ENCODE data around the gene RPS14. TPM values are rescaled to one million over a fixed set of nuclear protein-coding genes. Genes with fewer than 3 reads are reported as not detected.
A peak's percentile ranks its signal among the peaks of the same experiment; 100 is the strongest.

The RPS14 gene
- total and polyA plus RNA-seq, 9 of the 15 experiments (the other 6 are each of a cell fraction or from before 2014, with no cell fraction given), result 1,824 to 5,983 (median 3,017) TPM

DNA sequence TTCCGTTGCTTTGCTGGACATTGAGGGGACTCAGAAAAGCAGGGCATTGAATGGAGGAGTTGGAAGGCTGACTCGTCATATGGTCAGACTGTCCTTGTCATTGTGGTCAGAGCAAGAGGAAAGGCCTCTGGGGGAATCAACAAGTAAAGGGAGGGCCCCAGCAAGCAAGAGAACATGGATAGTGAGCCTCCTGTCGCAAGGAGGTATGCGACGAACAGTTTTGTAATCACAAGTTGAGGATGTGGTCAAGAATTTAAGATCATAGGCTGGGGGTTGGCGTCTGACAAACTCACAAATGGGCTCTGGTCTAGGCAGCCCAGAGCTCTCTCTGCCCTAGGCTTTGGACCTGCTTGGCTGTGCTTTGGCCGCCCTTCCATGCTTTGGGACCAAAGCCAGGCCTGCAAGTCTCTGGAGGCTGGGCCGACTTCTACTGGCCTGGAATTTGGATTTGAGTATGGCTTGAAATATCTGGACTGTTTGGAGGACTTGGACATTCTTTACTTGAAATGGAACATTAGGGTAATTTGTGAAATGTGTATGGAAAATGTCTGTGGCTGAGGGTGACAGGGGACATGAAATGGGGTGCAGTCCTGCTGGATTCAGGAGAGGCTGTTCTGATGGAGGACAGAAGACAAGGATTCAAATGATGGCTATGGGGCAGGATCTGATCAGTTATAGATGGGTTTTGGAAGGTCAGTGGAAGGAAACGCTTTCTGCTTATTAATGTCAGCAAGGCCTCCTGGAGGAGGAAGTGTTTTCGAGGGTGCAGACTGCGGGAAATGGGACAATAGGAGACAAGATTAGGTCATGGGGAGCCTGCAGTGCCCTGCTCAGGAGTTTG is 39.2 kb upstream of the RPS14 start (continued):
- TF ChIP-seq TEAD4 (IDR thresholded peaks at IDR 0.05; ENCODE audit: low read length), result peak; percentile 29; the same call in 1 of the 2 replicates
- no peak for TF ChIP-seq TEAD4 (CRISPR knock-in tag; IDR thresholded peaks at IDR 0.05; ENCODE audit: borderline replicate concordance)
- TF ChIP-seq, protein P1, sequence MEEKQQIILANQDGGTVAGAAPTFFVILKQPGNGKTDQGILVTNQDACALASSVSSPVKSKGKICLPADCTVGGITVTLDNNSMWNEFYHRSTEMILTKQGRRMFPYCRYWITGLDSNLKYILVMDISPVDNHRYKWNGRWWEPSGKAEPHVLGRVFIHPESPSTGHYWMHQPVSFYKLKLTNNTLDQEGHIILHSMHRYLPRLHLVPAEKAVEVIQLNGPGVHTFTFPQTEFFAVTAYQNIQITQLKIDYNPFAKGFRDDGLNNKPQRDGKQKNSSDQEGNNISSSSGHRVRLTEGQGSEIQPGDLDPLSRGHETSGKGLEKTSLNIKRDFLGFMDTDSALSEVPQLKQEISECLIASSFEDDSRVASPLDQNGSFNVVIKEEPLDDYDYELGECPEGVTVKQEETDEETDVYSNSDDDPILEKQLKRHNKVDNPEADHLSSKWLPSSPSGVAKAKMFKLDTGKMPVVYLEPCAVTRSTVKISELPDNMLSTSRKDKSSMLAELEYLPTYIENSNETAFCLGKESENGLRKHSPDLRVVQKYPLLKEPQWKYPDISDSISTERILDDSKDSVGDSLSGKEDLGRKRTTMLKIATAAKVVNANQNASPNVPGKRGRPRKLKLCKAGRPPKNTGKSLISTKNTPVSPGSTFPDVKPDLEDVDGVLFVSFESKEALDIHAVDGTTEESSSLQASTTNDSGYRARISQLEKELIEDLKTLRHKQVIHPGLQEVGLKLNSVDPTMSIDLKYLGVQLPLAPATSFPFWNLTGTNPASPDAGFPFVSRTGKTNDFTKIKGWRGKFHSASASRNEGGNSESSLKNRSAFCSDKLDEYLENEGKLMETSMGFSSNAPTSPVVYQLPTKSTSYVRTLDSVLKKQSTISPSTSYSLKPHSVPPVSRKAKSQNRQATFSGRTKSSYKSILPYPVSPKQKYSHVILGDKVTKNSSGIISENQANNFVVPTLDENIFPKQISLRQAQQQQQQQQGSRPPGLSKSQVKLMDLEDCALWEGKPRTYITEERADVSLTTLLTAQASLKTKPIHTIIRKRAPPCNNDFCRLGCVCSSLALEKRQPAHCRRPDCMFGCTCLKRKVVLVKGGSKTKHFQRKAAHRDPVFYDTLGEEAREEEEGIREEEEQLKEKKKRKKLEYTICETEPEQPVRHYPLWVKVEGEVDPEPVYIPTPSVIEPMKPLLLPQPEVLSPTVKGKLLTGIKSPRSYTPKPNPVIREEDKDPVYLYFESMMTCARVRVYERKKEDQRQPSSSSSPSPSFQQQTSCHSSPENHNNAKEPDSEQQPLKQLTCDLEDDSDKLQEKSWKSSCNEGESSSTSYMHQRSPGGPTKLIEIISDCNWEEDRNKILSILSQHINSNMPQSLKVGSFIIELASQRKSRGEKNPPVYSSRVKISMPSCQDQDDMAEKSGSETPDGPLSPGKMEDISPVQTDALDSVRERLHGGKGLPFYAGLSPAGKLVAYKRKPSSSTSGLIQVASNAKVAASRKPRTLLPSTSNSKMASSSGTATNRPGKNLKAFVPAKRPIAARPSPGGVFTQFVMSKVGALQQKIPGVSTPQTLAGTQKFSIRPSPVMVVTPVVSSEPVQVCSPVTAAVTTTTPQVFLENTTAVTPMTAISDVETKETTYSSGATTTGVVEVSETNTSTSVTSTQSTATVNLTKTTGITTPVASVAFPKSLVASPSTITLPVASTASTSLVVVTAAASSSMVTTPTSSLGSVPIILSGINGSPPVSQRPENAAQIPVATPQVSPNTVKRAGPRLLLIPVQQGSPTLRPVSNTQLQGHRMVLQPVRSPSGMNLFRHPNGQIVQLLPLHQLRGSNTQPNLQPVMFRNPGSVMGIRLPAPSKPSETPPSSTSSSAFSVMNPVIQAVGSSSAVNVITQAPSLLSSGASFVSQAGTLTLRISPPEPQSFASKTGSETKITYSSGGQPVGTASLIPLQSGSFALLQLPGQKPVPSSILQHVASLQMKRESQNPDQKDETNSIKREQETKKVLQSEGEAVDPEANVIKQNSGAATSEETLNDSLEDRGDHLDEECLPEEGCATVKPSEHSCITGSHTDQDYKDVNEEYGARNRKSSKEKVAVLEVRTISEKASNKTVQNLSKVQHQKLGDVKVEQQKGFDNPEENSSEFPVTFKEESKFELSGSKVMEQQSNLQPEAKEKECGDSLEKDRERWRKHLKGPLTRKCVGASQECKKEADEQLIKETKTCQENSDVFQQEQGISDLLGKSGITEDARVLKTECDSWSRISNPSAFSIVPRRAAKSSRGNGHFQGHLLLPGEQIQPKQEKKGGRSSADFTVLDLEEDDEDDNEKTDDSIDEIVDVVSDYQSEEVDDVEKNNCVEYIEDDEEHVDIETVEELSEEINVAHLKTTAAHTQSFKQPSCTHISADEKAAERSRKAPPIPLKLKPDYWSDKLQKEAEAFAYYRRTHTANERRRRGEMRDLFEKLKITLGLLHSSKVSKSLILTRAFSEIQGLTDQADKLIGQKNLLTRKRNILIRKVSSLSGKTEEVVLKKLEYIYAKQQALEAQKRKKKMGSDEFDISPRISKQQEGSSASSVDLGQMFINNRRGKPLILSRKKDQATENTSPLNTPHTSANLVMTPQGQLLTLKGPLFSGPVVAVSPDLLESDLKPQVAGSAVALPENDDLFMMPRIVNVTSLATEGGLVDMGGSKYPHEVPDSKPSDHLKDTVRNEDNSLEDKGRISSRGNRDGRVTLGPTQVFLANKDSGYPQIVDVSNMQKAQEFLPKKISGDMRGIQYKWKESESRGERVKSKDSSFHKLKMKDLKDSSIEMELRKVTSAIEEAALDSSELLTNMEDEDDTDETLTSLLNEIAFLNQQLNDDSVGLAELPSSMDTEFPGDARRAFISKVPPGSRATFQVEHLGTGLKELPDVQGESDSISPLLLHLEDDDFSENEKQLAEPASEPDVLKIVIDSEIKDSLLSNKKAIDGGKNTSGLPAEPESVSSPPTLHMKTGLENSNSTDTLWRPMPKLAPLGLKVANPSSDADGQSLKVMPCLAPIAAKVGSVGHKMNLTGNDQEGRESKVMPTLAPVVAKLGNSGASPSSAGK (IDR thresholded peaks at IDR 0.05), result no peak
- TF ChIP-seq ZNF217 (CRISPR knock-in tag; IDR thresholded peaks at IDR 0.05), result no peak
- TF ChIP-seq CEBPB (tag; IDR thresholded peaks at IDR 0.05), result peak; percentile 77
- TF ChIP-seq CAMTA2 (CRISPR knock-in tag; conservative IDR thresholded peaks at IDR 0.05), result no peak
- TF ChIP-seq, protein P2, sequence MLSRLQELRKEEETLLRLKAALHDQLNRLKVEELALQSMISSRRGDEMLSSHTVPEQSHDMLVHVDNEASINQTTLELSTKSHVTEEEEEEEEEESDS (CRISPR knock-in tag; IDR thresholded peaks at IDR 0.05), result no peak
- TF ChIP-seq XRCC3 (IDR thresholded peaks at IDR 0.05), result no peak
- TF ChIP-seq ESRRA (IDR thresholded peaks at IDR 0.05; ENCODE audit: borderline replicate concordance, low read depth), result peak; percentile 67; the same call in 1 of the 2 replicates
- no peak for TF ChIP-seq U2AF1 (optimal IDR thresholded peaks at IDR 0.05; ENCODE audit: low read depth, low read length)
- no peak for TF ChIP-seq SMAD1 (IDR thresholded peaks at IDR 0.05; ENCODE audit: low read depth, low read length, partially characterized antibody)
- TF ChIP-seq FOXA3 (CRISPR knock-in tag; conservative IDR thresholded peaks at IDR 0.05 in 1 of 2, IDR thresholded peaks at IDR 0.05 in 1 of 2), result peak; percentile 58 to 77; a peak in 3 of 4 replicates
- no peak for TF ChIP-seq NR2C2 (CRISPR knock-in tag; IDR thresholded peaks at IDR 0.05)
- TF ChIP-seq NR2C2 (tag; IDR thresholded peaks at IDR 0.05), result peak; percentile 35; the same call in 1 of the 2 replicates
- no peak for TF ChIP-seq RBM39 (optimal IDR thresholded peaks at IDR 0.05; ENCODE audit: low read depth, low read length)
- no peak for TF ChIP-seq CEBPG (CRISPR knock-in tag; IDR thresholded peaks at IDR 0.05)
- no peak for TF ChIP-seq CEBPG (tag; conservative IDR thresholded peaks at IDR 0.05 in 1 of 2, IDR thresholded peaks at IDR 0.05 in 1 of 2)
